ENCODE data around the gene CHRND.

Gene CHRND

DNA sequence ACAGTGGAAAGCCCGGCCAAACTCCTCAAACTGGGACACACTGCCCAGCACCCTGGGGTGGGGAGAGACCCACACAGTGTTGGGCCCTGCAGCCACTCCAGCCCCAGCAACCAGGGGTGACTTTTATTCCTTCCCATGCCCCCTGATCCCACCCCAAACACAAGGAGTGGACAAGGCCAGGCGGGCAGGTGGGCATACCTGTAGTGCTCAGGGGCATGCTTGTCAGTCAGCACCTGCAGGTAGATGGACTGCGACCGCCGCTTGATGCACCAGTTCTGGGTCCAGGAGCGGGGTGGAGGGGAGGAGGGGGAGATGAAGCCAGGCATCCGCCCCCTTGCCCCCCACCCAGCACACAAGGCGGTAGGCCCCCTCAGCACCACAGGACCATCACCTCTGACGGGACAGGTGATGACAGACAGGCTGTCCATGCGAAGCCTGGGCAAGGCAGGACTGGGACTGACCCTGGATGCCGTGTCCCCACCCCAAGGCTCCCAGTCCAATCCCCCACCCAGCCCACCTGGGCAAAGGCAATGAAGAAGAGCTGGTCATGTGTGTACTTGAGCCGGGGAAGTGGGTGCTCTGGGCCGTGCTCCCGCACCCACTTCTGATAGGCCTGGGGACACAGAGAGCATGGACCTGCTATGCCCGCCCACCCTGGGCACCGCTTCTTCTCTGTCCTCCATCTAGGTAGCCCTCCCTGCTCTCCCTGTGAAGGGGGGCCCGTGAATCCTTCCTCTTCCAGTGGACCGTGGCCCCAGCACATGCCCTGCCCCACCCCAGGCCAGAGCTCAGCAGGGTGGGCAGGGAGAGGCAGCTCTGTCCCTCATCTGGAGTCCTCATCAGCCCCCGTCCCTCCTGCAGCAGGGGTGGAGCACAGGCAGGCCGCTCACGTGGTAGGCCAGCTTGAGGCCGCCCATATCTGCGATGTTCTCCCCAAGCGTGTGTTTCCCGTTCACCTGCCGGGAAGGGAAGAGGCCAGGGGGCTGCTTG is 45.5 kb upstream of the CHRND start:
- TF ChIP-seq, protein P1, sequence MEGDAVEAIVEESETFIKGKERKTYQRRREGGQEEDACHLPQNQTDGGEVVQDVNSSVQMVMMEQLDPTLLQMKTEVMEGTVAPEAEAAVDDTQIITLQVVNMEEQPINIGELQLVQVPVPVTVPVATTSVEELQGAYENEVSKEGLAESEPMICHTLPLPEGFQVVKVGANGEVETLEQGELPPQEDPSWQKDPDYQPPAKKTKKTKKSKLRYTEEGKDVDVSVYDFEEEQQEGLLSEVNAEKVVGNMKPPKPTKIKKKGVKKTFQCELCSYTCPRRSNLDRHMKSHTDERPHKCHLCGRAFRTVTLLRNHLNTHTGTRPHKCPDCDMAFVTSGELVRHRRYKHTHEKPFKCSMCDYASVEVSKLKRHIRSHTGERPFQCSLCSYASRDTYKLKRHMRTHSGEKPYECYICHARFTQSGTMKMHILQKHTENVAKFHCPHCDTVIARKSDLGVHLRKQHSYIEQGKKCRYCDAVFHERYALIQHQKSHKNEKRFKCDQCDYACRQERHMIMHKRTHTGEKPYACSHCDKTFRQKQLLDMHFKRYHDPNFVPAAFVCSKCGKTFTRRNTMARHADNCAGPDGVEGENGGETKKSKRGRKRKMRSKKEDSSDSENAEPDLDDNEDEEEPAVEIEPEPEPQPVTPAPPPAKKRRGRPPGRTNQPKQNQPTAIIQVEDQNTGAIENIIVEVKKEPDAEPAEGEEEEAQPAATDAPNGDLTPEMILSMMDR (conservative IDR thresholded peaks at IDR 0.05; ENCODE audit: control insufficient read depth, insufficient read depth, low read depth, low read length) = no peak
- DNase-seq (ENCODE audit: low read depth) = no peak

DNA sequence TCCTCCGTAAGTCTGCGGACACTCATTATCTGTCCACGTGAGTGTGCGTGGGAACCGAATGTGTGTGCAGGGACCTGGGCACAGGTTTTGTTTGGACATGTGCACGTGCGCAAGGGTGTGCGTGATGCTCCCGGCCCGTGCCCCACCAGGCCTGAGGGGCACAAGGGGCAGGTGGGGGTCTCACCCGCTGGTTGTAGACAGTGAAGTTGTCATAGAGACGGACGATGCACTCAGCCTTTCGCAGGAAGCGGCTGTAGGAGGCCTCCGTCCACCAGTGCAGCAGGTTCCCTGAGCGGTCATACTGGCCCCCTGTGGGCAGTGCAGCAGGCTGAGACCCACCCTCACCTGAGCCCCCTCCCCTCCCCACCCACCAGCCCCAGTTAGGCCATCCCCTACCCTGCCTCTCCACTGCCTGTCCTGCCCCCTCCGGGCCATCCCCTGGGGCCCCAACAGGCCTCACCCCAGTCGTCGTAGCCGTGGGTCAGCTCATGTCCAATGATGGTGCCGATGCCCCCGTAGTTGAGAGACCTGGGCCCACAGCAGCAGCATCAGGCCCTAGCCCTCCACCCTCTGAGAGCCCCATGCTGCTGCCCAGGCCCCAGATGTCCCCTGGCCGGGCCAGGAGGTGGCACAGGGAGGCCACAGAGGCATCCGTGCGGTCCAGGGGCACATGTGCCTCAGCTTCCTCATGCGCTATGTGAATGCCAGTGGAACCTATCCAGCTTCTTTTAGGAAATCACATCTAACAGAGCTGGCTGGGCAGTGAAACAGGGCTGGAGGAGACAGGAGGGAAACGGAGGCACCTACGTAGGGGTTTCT is 44.4 kb upstream of the CHRND start:
- no peak for DNase-seq (ENCODE audit: low read depth)
- TF ChIP-seq, protein P1 (conservative IDR thresholded peaks at IDR 0.05; ENCODE audit: control insufficient read depth, insufficient read depth, low read depth, low read length) = no peak
- H3K4me3 ChIP-seq (ENCODE audit: control insufficient read depth, low read depth, low read length) = no peak overlapping the region

More for the DNA sequence above, 45.5 kb upstream of the CHRND start:
- H3K4me3 ChIP-seq (ENCODE audit: control insufficient read depth, low read depth, low read length) = no peak overlapping the region

DNA sequence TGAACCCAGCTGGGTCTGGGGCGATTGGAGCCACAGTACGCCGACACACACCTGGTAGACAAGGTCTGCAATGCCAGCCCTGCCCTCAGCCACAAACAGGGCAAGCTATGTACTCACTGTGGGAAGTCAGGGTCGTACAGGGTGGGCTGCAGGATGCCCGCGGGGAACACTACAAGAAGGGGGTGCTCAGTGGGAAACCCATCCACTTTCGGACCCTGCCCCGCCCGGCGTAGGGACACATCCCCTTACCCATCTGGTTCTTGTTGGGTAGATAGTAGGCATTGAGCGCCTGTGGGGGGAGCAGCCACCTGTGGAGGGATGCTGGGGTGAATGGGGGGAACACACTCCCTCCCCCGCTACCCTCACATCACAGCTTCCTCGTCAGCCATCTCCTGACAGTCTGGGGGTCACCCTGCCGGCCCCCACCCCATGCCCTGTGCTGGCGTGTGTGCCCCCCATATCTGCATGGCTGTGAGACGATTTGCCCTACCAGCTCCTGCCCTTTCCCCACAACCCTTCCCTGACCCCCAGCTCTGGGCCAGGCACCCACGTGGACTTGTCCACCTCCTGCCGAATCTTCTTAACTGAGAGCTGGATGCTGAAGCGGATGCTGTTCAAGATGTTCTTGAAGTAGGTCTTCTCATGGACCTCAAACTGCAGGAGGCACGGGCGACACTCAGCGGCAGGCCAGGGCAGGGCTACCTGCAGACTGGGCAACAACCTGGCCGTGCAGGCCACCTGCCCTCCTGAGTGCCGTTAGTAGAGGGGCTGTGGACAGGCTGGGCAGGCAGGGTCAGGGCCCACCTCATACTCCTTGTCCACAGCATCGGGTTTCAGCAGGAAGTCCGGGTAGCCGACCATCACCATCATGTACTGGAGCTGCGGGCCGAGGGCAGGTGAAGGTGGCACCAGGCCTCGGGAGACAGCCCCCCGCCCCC is 43.4 kb upstream of the CHRND start:
- no peak overlapping the region for H3K4me3 ChIP-seq (ENCODE audit: control insufficient read depth, low read depth, low read length)
- TF ChIP-seq, protein P1 (conservative IDR thresholded peaks at IDR 0.05; ENCODE audit: control insufficient read depth, insufficient read depth, low read depth, low read length) = no peak
- no peak for DNase-seq (ENCODE audit: low read depth)

DNA sequence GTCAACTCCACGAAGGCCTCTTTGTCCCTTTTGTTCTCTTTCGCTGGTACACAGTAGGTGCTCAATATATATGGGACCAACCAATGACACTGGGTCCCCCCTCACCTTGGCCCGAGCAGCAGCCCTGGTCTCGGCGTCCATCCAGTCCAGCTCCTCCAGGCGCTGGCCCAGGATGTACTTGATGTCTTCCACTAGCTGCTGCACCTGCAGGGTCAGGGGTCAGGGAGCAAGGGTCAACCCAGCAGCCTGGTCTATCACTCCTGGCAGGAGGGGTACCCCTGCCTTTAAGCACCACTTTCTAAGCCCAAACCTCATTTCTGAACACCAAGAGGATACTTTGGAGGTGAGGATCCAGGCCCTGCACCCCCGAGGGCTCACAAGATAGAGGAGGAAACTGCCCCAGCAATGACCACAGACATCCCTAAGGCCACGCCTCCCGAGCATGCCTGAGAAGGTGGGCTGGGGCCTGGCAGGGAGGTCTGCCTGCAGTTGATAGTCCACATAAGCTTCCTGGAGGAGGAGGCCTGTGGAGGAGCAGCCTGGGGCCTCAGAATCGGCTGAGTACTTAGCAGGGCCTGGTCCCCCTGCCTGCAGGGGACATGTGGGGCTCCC is 42.5 kb upstream of the CHRND start:
- no peak for DNase-seq (ENCODE audit: low read depth)
- TF ChIP-seq, protein P1 (conservative IDR thresholded peaks at IDR 0.05; ENCODE audit: control insufficient read depth, insufficient read depth, low read depth, low read length) = no peak
- no peak overlapping the region for H3K4me3 ChIP-seq (ENCODE audit: control insufficient read depth, low read depth, low read length)

DNA sequence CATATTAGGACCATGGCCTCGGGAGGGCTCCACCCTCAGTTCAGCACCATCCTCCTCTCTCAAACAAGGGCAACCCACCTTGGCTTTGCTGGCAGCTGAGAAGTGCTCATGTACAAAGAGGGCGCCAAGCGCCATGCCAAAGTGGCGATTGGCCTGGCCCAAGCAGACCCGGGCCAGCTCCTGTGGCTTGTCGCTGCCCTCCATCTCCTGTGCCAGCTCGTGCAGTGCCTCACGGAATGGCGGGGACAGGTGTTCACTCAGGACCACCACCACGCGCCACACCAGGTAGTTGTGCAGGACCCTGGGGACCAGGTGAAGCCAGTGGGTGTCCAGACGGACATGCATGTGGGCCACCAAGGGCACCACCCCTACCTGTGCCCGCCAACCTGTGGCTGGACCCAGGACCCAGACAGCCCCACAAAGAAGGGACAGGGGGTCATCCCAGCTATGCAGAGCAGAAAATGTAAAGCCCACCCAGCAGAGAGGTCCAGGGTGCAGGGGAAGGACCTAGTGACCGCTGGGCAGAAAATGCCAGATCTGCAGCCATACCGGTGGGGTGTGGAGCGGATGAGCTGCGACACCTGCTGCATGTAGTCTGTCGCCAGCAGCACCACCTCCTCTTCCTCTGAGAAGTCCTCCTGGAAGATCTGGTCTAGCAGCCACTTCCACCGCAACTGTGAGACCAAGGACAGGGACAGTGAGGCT is 41.9 kb upstream of the CHRND start:
- DNase-seq (ENCODE audit: low read depth) = no peak
- no peak overlapping the region for H3K4me3 ChIP-seq (ENCODE audit: control insufficient read depth, low read depth, low read length)
- TF ChIP-seq, protein P1 (conservative IDR thresholded peaks at IDR 0.05; ENCODE audit: control insufficient read depth, insufficient read depth, low read depth, low read length) = no peak
